ENCODE results near the gene ZNF598. TPM values are rescaled to one million over a fixed set of nuclear protein-coding genes. Genes with fewer than 3 reads are reported as not detected.
"Not testable (repeated sequence)": the region's sequence is repeated elsewhere in the genome, so short reads cannot be mapped to it uniquely, and the experiment has no call there.

Gene ZNF598
- total RNA-seq, 6 experiments from 2014 or later: 37.1 to 48.1 (median 40.7) TPM

GRCh38 chr16:1960665-1961630 is 48.7 kb downstream of the ZNF598 start:
- peaks cover 31% of the 10 kb centered on the region for H3K9me3 Mint-ChIP-seq
- H3K27ac Mint-ChIP-seq: peak overlapping the region; percentile 90
- TF ChIP-seq CTCF (IDR thresholded peaks at IDR 0.05): no peak
- peaks cover 37% of the 10 kb centered on the region for H3K4me1 Mint-ChIP-seq (ENCODE audit: low read depth)
- peak; percentile 42 for DNase-seq
- H3K4me3 Mint-ChIP-seq: peak overlapping the region; percentile 94
- H3K27me3 Mint-ChIP-seq (ENCODE audit: insufficient read depth): peaks cover 44% of the 10 kb centered on the region
- peaks cover 49% of the 10 kb centered on the region for H3K36me3 Mint-ChIP-seq (ENCODE audit: low read depth)

GRCh38 chr16:1959269-1960039 is 50.2 kb downstream of the ZNF598 start, which contains the start of gene NDUFB10:
Gene NDUFB10, plus strand, starts transcription at chr16:1959538. Its CDS starts 87 bp downstream, at chr16:1959625.
- Mint-ChIP-seq H3K36me3 (ENCODE audit: low read depth) (peaks cover 42% of the 10 kb centered on the region), H3K4me1 (ENCODE audit: low read depth) (peaks cover 33% of the 10 kb centered on the region), H3K27me3 (ENCODE audit: insufficient read depth) (peaks cover 47% of the 10 kb centered on the region), H3K4me3 (peak within 1 kb of the TSS; percentile 94), H3K27ac (peak within 1 kb of the TSS; percentile 90), H3K9me3 (peaks cover 28% of the 10 kb centered on the region)
- peak; percentile 84 for TF ChIP-seq CTCF (IDR thresholded peaks at IDR 0.05)
- peak; percentile 87 for DNase-seq

GRCh38 chr16:1958715-1959268 is 50.8 kb downstream of the ZNF598 start:
- Mint-ChIP-seq H3K4me3 (peak overlapping the region; percentile 94), H3K36me3 (ENCODE audit: low read depth) (peaks cover 38% of the 10 kb centered on the region), H3K27me3 (ENCODE audit: insufficient read depth) (peaks cover 42% of the 10 kb centered on the region), H3K27ac (peak overlapping the region; percentile 90), H3K9me3 (peaks cover 23% of the 10 kb centered on the region), H3K4me1 (ENCODE audit: low read depth) (peaks cover 30% of the 10 kb centered on the region)
- TF ChIP-seq CTCF (IDR thresholded peaks at IDR 0.05): no peak
- no peak for DNase-seq

GRCh38 chr16:1958143-1958491 is 51.5 kb downstream of the ZNF598 start:
- peaks cover 16% of the 10 kb centered on the region for H3K9me3 Mint-ChIP-seq
- peaks cover 37% of the 10 kb centered on the region for H3K27me3 Mint-ChIP-seq (ENCODE audit: insufficient read depth)
- DNase-seq, H3K4me3 Mint-ChIP-seq, H3K27ac Mint-ChIP-seq: not testable (repeated sequence)
- H3K36me3 Mint-ChIP-seq (ENCODE audit: low read depth): peaks cover 31% of the 10 kb centered on the region
- H3K4me1 Mint-ChIP-seq (ENCODE audit: low read depth): peaks cover 24% of the 10 kb centered on the region

GRCh38 chr16:1957434-1958142 is 52.0 kb downstream of the ZNF598 start:
- peaks cover 13% of the 10 kb centered on the region for H3K9me3 Mint-ChIP-seq
- H3K4me1 Mint-ChIP-seq (ENCODE audit: low read depth): peaks cover 20% of the 10 kb centered on the region
- peaks cover 37% of the 10 kb centered on the region for H3K27me3 Mint-ChIP-seq (ENCODE audit: insufficient read depth)
- peaks cover 26% of the 10 kb centered on the region for H3K36me3 Mint-ChIP-seq (ENCODE audit: low read depth)
- not testable (repeated sequence) for DNase-seq, H3K4me3 Mint-ChIP-seq, H3K27ac Mint-ChIP-seq

- TF ChIP-seq CTCF (IDR thresholded peaks at IDR 0.05): no peak
- no peak overlapping the region for H3K27ac Mint-ChIP-seq
- DNase-seq: no peak
- H3K4me3 Mint-ChIP-seq: no peak overlapping the region
- no peaks in the 10 kb centered on the region for H3K9me3 Mint-ChIP-seq
- H3K4me1 Mint-ChIP-seq (ENCODE audit: low read depth): no peaks in the 10 kb centered on the region
- H3K27me3 Mint-ChIP-seq (ENCODE audit: insufficient read depth): peaks cover 21% of the 10 kb centered on the region
- no peaks in the 10 kb centered on the region for H3K36me3 Mint-ChIP-seq (ENCODE audit: low read depth)
These were observed 55.9 kb downstream of the ZNF598 start for GRCh38 chr16:1953734-1954133.
